Smooth muscle cell (in vitro differentiated cells): Measurements from ENCODE around the gene TNNC1. TPM values are rescaled to one million over a fixed set of nuclear protein-coding genes. Genes with fewer than 3 reads are reported as not detected.

Source experiments
- DNase-seq: peaks from one replicate; lab custom pipeline; 2025; ENCODE audit not compliant: unreplicated experiment; lab: John Stamatoyannopoulos, UW
- H2AFZ ChIP-seq: fragments of 200-600 bp; sonication (generic); 2 replicates; pipeline ENCODE4 v1.6.0; 2016; ENCODE audit warnings: antibody characterized with exemption, low read depth, mild to moderate bottlenecking
- H3F3A ChIP-seq: fragments of 200-600 bp; sonication (generic); 2 replicates; pipeline ENCODE4 v1.6.0; 2017; ENCODE audit warnings: antibody characterized with exemption, low read depth
- H3K27ac ChIP-seq: fragments of 200-600 bp; sonication (generic); 2 replicates; pipeline ENCODE4 v1.5.1; 2016; ENCODE audit warnings: low read depth, mild to moderate bottlenecking
- H3K27me3 ChIP-seq: fragments of 200-600 bp; sonication (generic); 2 replicates; pipeline ENCODE4 v1.6.1; 2016; ENCODE audit warnings: low read depth, mild to moderate bottlenecking
- H3K36me3 ChIP-seq: fragments of 200-600 bp; sonication (generic); 2 replicates; pipeline ENCODE4 v1.5.1; 2016; ENCODE audit warnings: low read depth
- H3K4me1 ChIP-seq: fragments of 200-600 bp; sonication (generic); 2 replicates; pipeline ENCODE4 v1.5.1; 2016; ENCODE audit warnings: low read depth
- H3K4me2 ChIP-seq: fragments of 200-600 bp; sonication (generic); 2 replicates; pipeline ENCODE4 v1.6.0; 2016; ENCODE audit warnings: mild to moderate bottlenecking
- H3K4me3 ChIP-seq: fragments of 200-600 bp; sonication (generic); 2 replicates; pipeline ENCODE4 v1.5.1; 2016; ENCODE audit warnings: mild to moderate bottlenecking
- H3K79me2 ChIP-seq: fragments of 200-600 bp; sonication (generic); 2 replicates; pipeline ENCODE4 v1.6.0; 2016; ENCODE audit warnings: low read depth, mild to moderate bottlenecking
- H3K9ac ChIP-seq: fragments of 200-600 bp; sonication (generic); 2 replicates; pipeline ENCODE4 v1.6.0; 2016; ENCODE audit warnings: low read depth
- H3K9me3 ChIP-seq: fragments of 200-600 bp; sonication (generic); replicated peaks from 2 replicates; pipeline ENCODE4 v1.5.1; 2016; ENCODE audit warnings: low read depth
- H4K20me1 ChIP-seq: fragments of 200-600 bp; sonication (generic); 2 replicates; pipeline ENCODE4 v1.6.0; 2016; ENCODE audit warnings: low read depth
- CTCF ChIP-seq: fragments of 200-600 bp; sonication (generic); IDR thresholded peaks from 2 replicates; pipeline ENCODE4 v1.5.1; 2017; ENCODE audit warnings: borderline replicate concordance, mild to moderate bottlenecking, antibody characterized with exemption; ENCODE audit not compliant: insufficient read depth, poor library complexity, severe bottlenecking
- WGBS: methylation state at CpG from one replicate; pipeline ENCODE4 v1.1.7; 2016; ENCODE audit warnings: low lambda C conversion rate; 5-methylcytosine and 5-hydroxymethylcytosine counted together
- polyA plus RNA-seq: library from polyadenylated mRNA; unstranded; fragments of >200 nt; fragmentation: Nextera tagmentation; extraction: Ambion mirVana; gene quantifications from 2 replicates; pipeline ENCODE4 v1.2.1, GENCODE V29; 2016
- total RNA-seq: library from RNA; depleted of rRNA; stranded (reverse); fragments of >200 nt; gene quantifications from 2 replicates; pipeline ENCODE4 v1.2.3, GENCODE V29; 2014

Gene TNNC1
- total and polyA plus RNA-seq, 2 experiments from 2014 or later = 5.1 to 5.9 TPM

- WGBS = 92% methylated on average over 24 of the region's 25 CpGs
- TF ChIP-seq CTCF = no peak
- H3K79me2 ChIP-seq = no peaks in the 10 kb centered on the region
- H3K4me3 ChIP-seq = no peak within 1 kb of the TSS
- H3K36me3 ChIP-seq = no peaks in the 10 kb centered on the region
- no peaks in the 10 kb centered on the region for H3K9me3 ChIP-seq
- H3K27ac ChIP-seq = no peak within 1 kb of the TSS
- H3K4me1 ChIP-seq = no peaks in the 10 kb centered on the region
- H3K27me3 ChIP-seq = no peaks in the 10 kb centered on the region
- no peak within 1 kb of the TSS for H3K9ac ChIP-seq
- H4K20me1 ChIP-seq = peaks cover 24% of the 10 kb centered on the region
- no peak within 1 kb of the TSS for H3K4me2 ChIP-seq
- DNase-seq = no peak
- H2AFZ ChIP-seq = no peak within 1 kb of the TSS
- H3F3A ChIP-seq = no peaks in the 10 kb centered on the region
Observed at GRCh38 chr3:52494886-52495495, 41.1 kb upstream of the TNNC1 start, which contains the start of gene STAB1. Gene STAB1 (plus strand): TSS chr3:52495338. CDS start chr3:52495414, 76 bp downstream.

- H4K20me1 ChIP-seq = peaks cover 29% of the 10 kb centered on the region
- no peaks in the 10 kb centered on the region for H3K27me3 ChIP-seq
- H3K79me2 ChIP-seq = no peaks in the 10 kb centered on the region
- H3K9ac ChIP-seq = no peak overlapping the region
- DNase-seq = no peak
- WGBS = 93% methylated on average over 7 of the region's 7 CpGs
- no peaks in the 10 kb centered on the region for H3K4me1 ChIP-seq
- no peak overlapping the region for H3K4me2 ChIP-seq
- TF ChIP-seq CTCF = no peak
- H3K9me3 ChIP-seq = no peaks in the 10 kb centered on the region
- no peaks in the 10 kb centered on the region for H3K36me3 ChIP-seq
- no peak overlapping the region for H2AFZ ChIP-seq
- H3F3A ChIP-seq = no peaks in the 10 kb centered on the region
- H3K27ac ChIP-seq = no peak overlapping the region
- H3K4me3 ChIP-seq = no peak overlapping the region
Observed at GRCh38 chr3:52494445-52494844, 40.6 kb upstream of the TNNC1 start.

- no peak for TF ChIP-seq CTCF
- Histone ChIP-seq H3K27me3 (no peaks in the 10 kb centered on the region), H3K79me2 (no peaks in the 10 kb centered on the region), H3F3A (no peaks in the 10 kb centered on the region), H3K9me3 (no peaks in the 10 kb centered on the region), H3K4me1 (no peaks in the 10 kb centered on the region), H4K20me1 (peaks cover 38% of the 10 kb centered on the region), H3K36me3 (no peaks in the 10 kb centered on the region), H3K4me3 (no peak overlapping the region), H3K27ac (no peak overlapping the region), H2AFZ (no peak overlapping the region), H3K4me2 (no peak overlapping the region), H3K9ac (no peak overlapping the region)
- 94% methylated on average over 7 of the region's 7 CpGs for WGBS
- no peak for DNase-seq
Observed at GRCh38 chr3:52493232-52494017, 39.6 kb upstream of the TNNC1 start.
